ENCODE data around the gene CYP2R1.

DNA sequence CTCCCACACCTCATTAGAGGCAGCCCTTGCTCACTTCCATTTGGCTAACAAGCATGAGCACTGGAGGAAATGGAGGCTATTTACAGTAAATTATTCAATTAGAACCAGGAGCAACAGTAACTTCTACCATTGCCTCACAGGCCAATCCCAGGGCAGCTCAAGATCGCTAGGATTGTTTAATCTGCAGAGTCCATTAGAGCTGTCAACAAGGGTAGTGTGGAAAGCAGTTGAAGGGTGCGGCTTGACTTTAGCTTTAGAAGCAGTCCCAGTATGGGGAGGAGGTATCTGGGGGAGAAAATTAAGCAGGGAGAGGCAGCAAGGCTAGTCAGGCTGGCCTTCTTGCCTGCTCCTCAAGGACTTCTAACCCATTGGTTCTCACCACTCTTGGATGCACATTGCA, 38.3 kb upstream of the CYP2R1 start:
- no peak for TF ChIP-seq CTCF (IDR thresholded peaks at IDR 0.05)
- no peak for TF ChIP-seq POLR2A (IDR thresholded peaks at IDR 0.05)
